HepG2 (cell line): Measurements from ENCODE around the gene NFKB2. TPM values are rescaled to one million over a fixed set of nuclear protein-coding genes. Genes with fewer than 3 reads are reported as not detected.

Experiments used
- FOSL2 ChIP-seq: sonication (generic); formaldehyde crosslinking; IDR thresholded peaks from 2 replicates; pipeline ENCODE4 v1.4.0; 2020; ENCODE audit warnings: missing genetic modification reagents
- GLI4 ChIP-seq: sonication (generic); formaldehyde crosslinking; IDR thresholded peaks from 2 replicates; pipeline ENCODE4 v1.5.1; 2020; ENCODE audit warnings: missing genetic modification reagents, mild to moderate bottlenecking, moderate library complexity, borderline replicate concordance
- GPN1 ChIP-seq: sonication (generic); formaldehyde crosslinking; IDR thresholded peaks from 2 replicates; pipeline ENCODE4 v1.5.1; 2020; ENCODE audit warnings: missing genetic modification reagents, borderline replicate concordance
- HDAC1 ChIP-seq: sonication (generic); formaldehyde crosslinking; IDR thresholded peaks from 2 replicates; pipeline ENCODE4 v1.5.1; 2020; ENCODE audit warnings: mild to moderate bottlenecking, missing genetic modification reagents
- RELA ChIP-seq: sonication (generic); formaldehyde crosslinking; IDR thresholded peaks from 2 replicates; pipeline ENCODE4 v1.4.0; 2020; ENCODE audit warnings: missing genetic modification reagents
- SKI ChIP-seq: fragments of 450-650 bp; IDR thresholded peaks from one replicate; pipeline ENCODE4 v1.6.1; 2018; ENCODE audit warnings: mild to moderate bottlenecking; ENCODE audit not compliant: partially characterized antibody
- THAP11 ChIP-seq: IDR thresholded peaks from 2 replicates; pipeline ENCODE4 v1.6.1; 2016; ENCODE audit warnings: missing biosample characterization, missing genetic modification reagents
- WIZ ChIP-seq: sonication (generic); formaldehyde crosslinking; IDR thresholded peaks from 2 replicates; pipeline ENCODE4 v1.5.1; 2020; ENCODE audit warnings: mild to moderate bottlenecking, missing genetic modification reagents
- ZC3H4 ChIP-seq: sonication (generic); formaldehyde crosslinking; IDR thresholded peaks from 2 replicates; pipeline ENCODE4 v1.4.0; 2020; ENCODE audit warnings: missing genetic modification reagents, borderline replicate concordance
- ZFP1 ChIP-seq: IDR thresholded peaks from 2 replicates; pipeline ENCODE4 v1.6.1; 2016
- ZFP62 ChIP-seq: sonication (generic); formaldehyde crosslinking; IDR thresholded peaks from 2 replicates; pipeline ENCODE4 v1.4.0; 2020; ENCODE audit warnings: missing genetic modification reagents
- ZNF234 ChIP-seq: sonication (generic); formaldehyde crosslinking; conservative IDR thresholded peaks from 2 replicates; pipeline ENCODE4 v1.5.1; 2020; ENCODE audit warnings: mild to moderate bottlenecking, missing genetic modification reagents
- ZNF253 ChIP-seq: sonication (generic); formaldehyde crosslinking; IDR thresholded peaks from 2 replicates; pipeline ENCODE4 v1.8.0; 2022; ENCODE audit warnings: mild to moderate bottlenecking, missing genetic modification reagents, borderline replicate concordance
- ZNF674 ChIP-seq: sonication (generic); formaldehyde crosslinking; IDR thresholded peaks from 2 replicates; pipeline ENCODE4 v1.5.0; 2020; ENCODE audit warnings: low read depth, mild to moderate bottlenecking, missing genetic modification reagents
- ZSCAN12 ChIP-seq: sonication (generic); formaldehyde crosslinking; IDR thresholded peaks from 2 replicates; pipeline ENCODE4 v1.9.0; 2021; ENCODE audit warnings: mild to moderate bottlenecking, missing genetic modification reagents
- polyA plus RNA-seq, 8 experiments: library from polyadenylated mRNA; depleted of rRNA in 3 of 8; stranded (reverse) in 7 of 8; unstranded in 1 of 8; fragments of >200 nt; fragmentation: Illumina TruSeq in 4 of 8; extraction: Trizol in 4 of 8; gene quantifications; 2 replicates each; pipeline versions ENCODE4 v1.2.1 to v1.2.3, GENCODE V29; 2011 to 2016; ENCODE audit warnings: low read depth in 4 of 8, missing spikeins in 1 of 8, mixed read lengths in 1 of 8; ENCODE audit not compliant: insufficient read depth in 1 of 8
- total RNA-seq, 5 experiments: library from RNA; depleted of rRNA; stranded (reverse); fragments of >200 nt; fragmentation: Illumina TruSeq; extraction: Trizol; gene quantifications; 2 replicates each; pipeline ENCODE4 v1.2.3, GENCODE V29; 2016; ENCODE audit warnings: low read depth in 1 of 5
- TF ChIP-seq, protein P1 (sequence below): sonication (generic); formaldehyde crosslinking; IDR thresholded peaks from 2 replicates; pipeline ENCODE4 v1.4.0; 2020; ENCODE audit warnings: missing genetic modification reagents, borderline replicate concordance
- TF ChIP-seq, protein P2 (sequence below): sonication (generic); formaldehyde crosslinking; IDR thresholded peaks from 2 replicates; pipeline ENCODE4 v1.5.0; 2020; ENCODE audit warnings: missing genetic modification reagents
- TF ChIP-seq, protein P3 (sequence below): sonication (generic); formaldehyde crosslinking; IDR thresholded peaks from 2 replicates; pipeline ENCODE4 v1.4.0; 2020; ENCODE audit warnings: missing genetic modification reagents
- TF ChIP-seq, protein P4 (sequence below): sonication (generic); formaldehyde crosslinking; IDR thresholded peaks from 2 replicates; pipeline ENCODE4 v1.9.0; 2022; ENCODE audit warnings: low read depth, missing genetic modification reagents
- TF ChIP-seq, protein P5 (sequence below): IDR thresholded peaks from 2 replicates; pipeline ENCODE4 v1.6.1; 2016; ENCODE audit warnings: missing genetic modification reagents, missing compliant biosample characterization
- TF ChIP-seq, protein P6 (sequence below): sonication (generic); formaldehyde crosslinking; IDR thresholded peaks from 2 replicates; pipeline ENCODE4 v1.5.1; 2020; ENCODE audit warnings: missing genetic modification reagents, mild to moderate bottlenecking, borderline replicate concordance

NFKB2 gene
- total and polyA plus RNA-seq, 2 of the 13 experiments (the other 11 are each of a cell fraction or from before 2014, with no cell fraction given): 7.7 to 12.5 TPM

DNA sequence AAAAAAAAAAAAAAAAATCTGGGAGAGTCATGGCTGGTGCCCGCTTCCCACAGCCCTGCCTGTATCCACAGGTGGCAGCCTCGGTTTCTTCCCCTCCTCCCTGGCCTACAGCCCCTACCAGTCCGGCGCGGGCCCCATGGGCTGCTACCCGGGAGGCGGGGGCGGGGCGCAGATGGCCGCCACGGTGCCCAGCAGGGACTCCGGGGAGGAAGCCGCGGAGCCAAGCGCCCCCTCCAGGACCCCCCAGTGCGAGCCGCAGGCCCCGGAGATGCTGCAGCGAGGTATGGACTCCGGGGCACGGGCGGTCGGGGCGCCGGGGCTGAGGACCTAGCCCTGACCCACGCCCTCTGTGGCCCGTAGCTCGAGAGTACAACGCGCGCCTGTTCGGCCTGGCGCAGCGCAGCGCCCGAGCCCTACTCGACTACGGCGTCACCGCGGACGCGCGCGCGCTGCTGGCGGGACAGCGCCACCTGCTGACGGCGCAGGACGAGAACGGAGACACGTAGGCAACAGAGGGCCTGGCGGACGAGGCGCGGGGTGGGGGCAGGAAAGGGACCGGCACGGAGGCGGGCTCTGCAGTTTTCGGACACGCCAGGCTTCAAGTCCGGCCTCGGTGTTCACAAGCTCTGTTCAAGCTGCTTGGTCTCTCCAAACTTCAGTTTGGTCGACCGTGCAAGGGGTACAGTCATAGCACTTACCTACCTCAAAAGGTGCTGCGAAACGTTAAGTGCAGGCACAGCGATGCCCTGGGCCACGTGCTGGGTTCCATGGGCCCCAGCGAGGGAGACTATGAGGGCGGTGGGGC lies 3.9 kb downstream of the NFKB2 start (continued):
- TF ChIP-seq HDAC1 (CRISPR knock-in tag) (peak; percentile 93), GLI4 (CRISPR knock-in tag) (0 out of 2 replicates have a peak, but pooled peaks have one; percentile 58), ZC3H4 (CRISPR knock-in tag) (no peak), RELA (peak; percentile 72; the same call in 1 of the 2 replicates), ZNF253 (CRISPR knock-in tag) (no peak), ZNF674 (CRISPR knock-in tag) (peak; percentile 51; the same call in 1 of the 2 replicates), ZFP62 (CRISPR knock-in tag) (no peak), SKI (peak; percentile 42), GPN1 (CRISPR knock-in tag) (no peak), FOSL2 (CRISPR knock-in tag) (peak; percentile 59), ZSCAN12 (CRISPR knock-in tag) (no peak), ZFP1 (CRISPR knock-in tag) (peak; percentile 82; the same call in 1 of the 2 replicates), WIZ (CRISPR knock-in tag) (peak; percentile 87; the same call in 1 of the 2 replicates), ZNF234 (CRISPR knock-in tag) (no peak), THAP11 (CRISPR knock-in tag) (peak; percentile 82)
- TF ChIP-seq, protein P1, sequence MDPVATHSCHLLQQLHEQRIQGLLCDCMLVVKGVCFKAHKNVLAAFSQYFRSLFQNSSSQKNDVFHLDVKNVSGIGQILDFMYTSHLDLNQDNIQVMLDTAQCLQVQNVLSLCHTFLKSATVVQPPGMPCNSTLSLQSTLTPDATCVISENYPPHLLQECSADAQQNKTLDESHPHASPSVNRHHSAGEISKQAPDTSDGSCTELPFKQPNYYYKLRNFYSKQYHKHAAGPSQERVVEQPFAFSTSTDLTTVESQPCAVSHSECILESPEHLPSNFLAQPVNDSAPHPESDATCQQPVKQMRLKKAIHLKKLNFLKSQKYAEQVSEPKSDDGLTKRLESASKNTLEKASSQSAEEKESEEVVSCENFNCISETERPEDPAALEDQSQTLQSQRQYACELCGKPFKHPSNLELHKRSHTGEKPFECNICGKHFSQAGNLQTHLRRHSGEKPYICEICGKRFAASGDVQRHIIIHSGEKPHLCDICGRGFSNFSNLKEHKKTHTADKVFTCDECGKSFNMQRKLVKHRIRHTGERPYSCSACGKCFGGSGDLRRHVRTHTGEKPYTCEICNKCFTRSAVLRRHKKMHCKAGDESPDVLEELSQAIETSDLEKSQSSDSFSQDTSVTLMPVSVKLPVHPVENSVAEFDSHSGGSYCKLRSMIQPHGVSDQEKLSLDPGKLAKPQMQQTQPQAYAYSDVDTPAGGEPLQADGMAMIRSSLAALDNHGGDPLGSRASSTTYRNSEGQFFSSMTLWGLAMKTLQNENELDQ (CRISPR knock-in tag): peak; percentile 40; the same call in 1 of the 2 replicates
- TF ChIP-seq, protein P2, sequence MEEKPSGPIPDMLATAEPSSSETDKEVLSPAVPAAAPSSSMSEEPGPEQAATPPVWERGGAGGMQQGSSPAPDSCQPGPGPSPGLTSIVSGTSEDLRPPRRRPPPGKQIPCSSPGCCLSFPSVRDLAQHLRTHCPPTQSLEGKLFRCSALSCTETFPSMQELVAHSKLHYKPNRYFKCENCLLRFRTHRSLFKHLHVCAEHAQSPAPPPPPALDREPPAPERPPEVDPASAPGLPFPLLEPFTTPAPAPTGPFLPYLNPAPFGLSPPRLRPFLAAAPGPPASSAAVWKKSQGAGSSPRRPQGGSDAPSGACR: peak; percentile 84; the same call in 1 of the 2 replicates
- TF ChIP-seq, protein P3, sequence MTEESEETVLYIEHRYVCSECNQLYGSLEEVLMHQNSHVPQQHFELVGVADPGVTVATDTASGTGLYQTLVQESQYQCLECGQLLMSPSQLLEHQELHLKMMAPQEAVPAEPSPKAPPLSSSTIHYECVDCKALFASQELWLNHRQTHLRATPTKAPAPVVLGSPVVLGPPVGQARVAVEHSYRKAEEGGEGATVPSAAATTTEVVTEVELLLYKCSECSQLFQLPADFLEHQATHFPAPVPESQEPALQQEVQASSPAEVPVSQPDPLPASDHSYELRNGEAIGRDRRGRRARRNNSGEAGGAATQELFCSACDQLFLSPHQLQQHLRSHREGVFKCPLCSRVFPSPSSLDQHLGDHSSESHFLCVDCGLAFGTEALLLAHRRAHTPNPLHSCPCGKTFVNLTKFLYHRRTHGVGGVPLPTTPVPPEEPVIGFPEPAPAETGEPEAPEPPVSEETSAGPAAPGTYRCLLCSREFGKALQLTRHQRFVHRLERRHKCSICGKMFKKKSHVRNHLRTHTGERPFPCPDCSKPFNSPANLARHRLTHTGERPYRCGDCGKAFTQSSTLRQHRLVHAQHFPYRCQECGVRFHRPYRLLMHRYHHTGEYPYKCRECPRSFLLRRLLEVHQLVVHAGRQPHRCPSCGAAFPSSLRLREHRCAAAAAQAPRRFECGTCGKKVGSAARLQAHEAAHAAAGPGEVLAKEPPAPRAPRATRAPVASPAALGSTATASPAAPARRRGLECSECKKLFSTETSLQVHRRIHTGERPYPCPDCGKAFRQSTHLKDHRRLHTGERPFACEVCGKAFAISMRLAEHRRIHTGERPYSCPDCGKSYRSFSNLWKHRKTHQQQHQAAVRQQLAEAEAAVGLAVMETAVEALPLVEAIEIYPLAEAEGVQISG: peak; percentile 97
- TF ChIP-seq, protein P4, sequence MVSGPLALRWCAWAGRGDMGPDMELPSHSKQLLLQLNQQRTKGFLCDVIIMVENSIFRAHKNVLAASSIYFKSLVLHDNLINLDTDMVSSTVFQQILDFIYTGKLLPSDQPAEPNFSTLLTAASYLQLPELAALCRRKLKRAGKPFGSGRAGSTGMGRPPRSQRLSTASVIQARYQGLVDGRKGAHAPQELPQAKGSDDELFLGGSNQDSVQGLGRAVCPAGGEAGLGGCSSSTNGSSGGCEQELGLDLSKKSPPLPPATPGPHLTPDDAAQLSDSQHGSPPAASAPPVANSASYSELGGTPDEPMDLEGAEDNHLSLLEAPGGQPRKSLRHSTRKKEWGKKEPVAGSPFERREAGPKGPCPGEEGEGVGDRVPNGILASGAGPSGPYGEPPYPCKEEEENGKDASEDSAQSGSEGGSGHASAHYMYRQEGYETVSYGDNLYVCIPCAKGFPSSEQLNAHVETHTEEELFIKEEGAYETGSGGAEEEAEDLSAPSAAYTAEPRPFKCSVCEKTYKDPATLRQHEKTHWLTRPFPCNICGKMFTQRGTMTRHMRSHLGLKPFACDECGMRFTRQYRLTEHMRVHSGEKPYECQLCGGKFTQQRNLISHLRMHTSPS (CRISPR knock-in tag): peak; percentile 81
- TF ChIP-seq, protein P5, sequence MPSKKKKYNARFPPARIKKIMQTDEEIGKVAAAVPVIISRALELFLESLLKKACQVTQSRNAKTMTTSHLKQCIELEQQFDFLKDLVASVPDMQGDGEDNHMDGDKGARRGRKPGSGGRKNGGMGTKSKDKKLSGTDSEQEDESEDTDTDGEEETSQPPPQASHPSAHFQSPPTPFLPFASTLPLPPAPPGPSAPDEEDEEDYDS (CRISPR knock-in tag): peak; percentile 77
- TF ChIP-seq, protein P6, sequence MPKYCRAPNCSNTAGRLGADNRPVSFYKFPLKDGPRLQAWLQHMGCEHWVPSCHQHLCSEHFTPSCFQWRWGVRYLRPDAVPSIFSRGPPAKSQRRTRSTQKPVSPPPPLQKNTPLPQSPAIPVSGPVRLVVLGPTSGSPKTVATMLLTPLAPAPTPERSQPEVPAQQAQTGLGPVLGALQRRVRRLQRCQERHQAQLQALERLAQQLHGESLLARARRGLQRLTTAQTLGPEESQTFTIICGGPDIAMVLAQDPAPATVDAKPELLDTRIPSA (CRISPR knock-in tag): no peak
